ENCODE results near the gene SEMA3B.

GRCh38 chr3:50287262-50287661 lies 18.3 kb downstream of the SEMA3B start:
- no peak for TF ChIP-seq CTCF (IDR thresholded peaks at IDR 0.05; ENCODE audit: low read depth, low read length)
- TF ChIP-seq EZH2phosphoT487 (IDR thresholded peaks at IDR 0.05; ENCODE audit: low read depth), result no peak
